COR-L47 (cell line): Measurements from ENCODE around the gene LACTBL1.
"Not testable (repeated sequence)": the region's sequence is repeated elsewhere in the genome, so short reads cannot be mapped to it uniquely, and the experiment has no call there.

ENCODE experiments used
- DNase-seq: peaks from one replicate; lab custom pipeline; 2025; lab: John Stamatoyannopoulos, UW

LACTBL1 gene

GRCh38 chr1:22976461-22977243 lies 4.0 kb upstream of the LACTBL1 start:
- peak; percentile 86 for DNase-seq

- no peak for DNase-seq
These were observed 3.4 kb upstream of the LACTBL1 start for GRCh38 chr1:22976127-22976460.

GRCh38 chr1:22975694-22976093 lies 3.0 kb upstream of the LACTBL1 start:
- DNase-seq = no peak

GRCh38 chr1:22971611-22972405 lies 858 bp downstream of the LACTBL1 start:
- no peak for DNase-seq

- DNase-seq = no peak
These were observed 1.5 kb downstream of the LACTBL1 start for GRCh38 chr1:22971161-22971560.

- DNase-seq = no peak
These were observed 2.6 kb downstream of the LACTBL1 start for GRCh38 chr1:22970096-22970495.

- DNase-seq = peak; percentile 95
These were observed 3.4 kb downstream of the LACTBL1 start for GRCh38 chr1:22969304-22969709.

- DNase-seq = no peak
These were observed 4.8 kb downstream of the LACTBL1 start for GRCh38 chr1:22967833-22968232.

GRCh38 chr1:22966309-22966708 lies 6.4 kb downstream of the LACTBL1 start:
- DNase-seq = no peak

- DNase-seq = no peak
These were observed 9.5 kb downstream of the LACTBL1 start for GRCh38 chr1:22963044-22963677.

- DNase-seq = no peak
These were observed 10.1 kb downstream of the LACTBL1 start for GRCh38 chr1:22962558-22962957.

GRCh38 chr1:22959545-22960360 lies 12.9 kb downstream of the LACTBL1 start:
- DNase-seq = no peak

GRCh38 chr1:22958556-22958955 lies 14.1 kb downstream of the LACTBL1 start:
- no peak for DNase-seq

GRCh38 chr1:22957066-22957465 lies 15.6 kb downstream of the LACTBL1 start:
- DNase-seq = no peak

- no peak for DNase-seq
These were observed 17.5 kb downstream of the LACTBL1 start for GRCh38 chr1:22955146-22955545.

GRCh38 chr1:22953740-22954141 lies 18.9 kb downstream of the LACTBL1 start:
- no peak for DNase-seq

GRCh38 chr1:22953057-22953739 lies 19.5 kb downstream of the LACTBL1 start:
- DNase-seq = no peak

GRCh38 chr1:22952694-22953056 lies 20.0 kb downstream of the LACTBL1 start:
- no peak for DNase-seq

- no peak for DNase-seq
These were observed 20.9 kb downstream of the LACTBL1 start for GRCh38 chr1:22951796-22952195.

- no peak for DNase-seq
These were observed 22.8 kb downstream of the LACTBL1 start for GRCh38 chr1:22949822-22950331.

- DNase-seq = not testable (repeated sequence)
These were observed 27.5 kb downstream of the LACTBL1 start for GRCh38 chr1:22945171-22945570.
